ENCODE results near the gene CYYR1. TPM values are rescaled to one million over a fixed set of nuclear protein-coding genes. Genes with fewer than 3 reads are reported as not detected.

The CYYR1 gene
- total RNA-seq, 1 donor from 2014 or later, result not detected

GRCh38 chr21:26443291-26443690 is 129.8 kb downstream of the CYYR1 start:
- CTCF ChIA-PET, result no interaction called here
- POLR2A ChIA-PET, result no interaction called here
- H3K27me3 Mint-ChIP-seq, result no peaks in the 10 kb centered on the region
- H3K4me1 Mint-ChIP-seq, result no peaks in the 10 kb centered on the region
- intact Hi-C loops (cut with micrococcal nuclease), result no loop called here
- no peaks in the 10 kb centered on the region for H3K9me3 Mint-ChIP-seq
- no peak overlapping the region for H3K4me3 Mint-ChIP-seq
- no peak for ATAC-seq (ENCODE audit: low read depth)
- DNase-seq, result no peak
- H3K27ac Mint-ChIP-seq, result no peak overlapping the region
- H3K36me3 Mint-ChIP-seq (ENCODE audit: low read depth), result no peaks in the 10 kb centered on the region
- TF ChIP-seq, protein P1, sequence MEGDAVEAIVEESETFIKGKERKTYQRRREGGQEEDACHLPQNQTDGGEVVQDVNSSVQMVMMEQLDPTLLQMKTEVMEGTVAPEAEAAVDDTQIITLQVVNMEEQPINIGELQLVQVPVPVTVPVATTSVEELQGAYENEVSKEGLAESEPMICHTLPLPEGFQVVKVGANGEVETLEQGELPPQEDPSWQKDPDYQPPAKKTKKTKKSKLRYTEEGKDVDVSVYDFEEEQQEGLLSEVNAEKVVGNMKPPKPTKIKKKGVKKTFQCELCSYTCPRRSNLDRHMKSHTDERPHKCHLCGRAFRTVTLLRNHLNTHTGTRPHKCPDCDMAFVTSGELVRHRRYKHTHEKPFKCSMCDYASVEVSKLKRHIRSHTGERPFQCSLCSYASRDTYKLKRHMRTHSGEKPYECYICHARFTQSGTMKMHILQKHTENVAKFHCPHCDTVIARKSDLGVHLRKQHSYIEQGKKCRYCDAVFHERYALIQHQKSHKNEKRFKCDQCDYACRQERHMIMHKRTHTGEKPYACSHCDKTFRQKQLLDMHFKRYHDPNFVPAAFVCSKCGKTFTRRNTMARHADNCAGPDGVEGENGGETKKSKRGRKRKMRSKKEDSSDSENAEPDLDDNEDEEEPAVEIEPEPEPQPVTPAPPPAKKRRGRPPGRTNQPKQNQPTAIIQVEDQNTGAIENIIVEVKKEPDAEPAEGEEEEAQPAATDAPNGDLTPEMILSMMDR (IDR thresholded peaks at IDR 0.05), result no peak

DNA sequence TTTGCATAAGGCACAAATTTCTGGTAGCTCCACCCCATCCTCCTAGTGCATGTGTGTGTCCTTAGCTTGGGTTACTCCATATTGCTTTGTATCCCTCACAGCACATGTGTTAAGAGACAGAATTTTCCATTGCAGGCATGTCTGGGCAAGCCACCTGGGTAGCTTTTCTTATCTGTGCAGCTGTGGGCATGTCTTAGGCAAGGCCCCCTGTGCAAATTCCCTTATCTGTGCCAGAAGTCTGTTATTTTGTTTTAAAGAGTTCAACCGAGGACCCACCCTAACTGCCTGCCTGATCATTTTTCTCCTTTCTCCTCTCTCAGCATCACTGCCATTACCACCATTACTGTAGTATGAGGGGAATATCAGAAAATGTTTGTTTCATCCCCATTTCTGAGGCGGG is 131.9 kb downstream of the CYYR1 start:
- no peak for ATAC-seq (ENCODE audit: low read depth)
- ChIA-PET POLR2A (no interaction called here), CTCF (no interaction called here)
- TF ChIP-seq, protein P1 (IDR thresholded peaks at IDR 0.05), result no peak
- Mint-ChIP-seq H3K4me1 (no peaks in the 10 kb centered on the region), H3K4me3 (no peak overlapping the region), H3K27me3 (no peaks in the 10 kb centered on the region), H3K36me3 (ENCODE audit: low read depth) (no peaks in the 10 kb centered on the region), H3K9me3 (no peaks in the 10 kb centered on the region), H3K27ac (no peak overlapping the region)
- no peak for DNase-seq
- intact Hi-C loops (cut with micrococcal nuclease), result no loop called here

GRCh38 chr21:26438976-26439375 is 134.1 kb downstream of the CYYR1 start:
- Mint-ChIP-seq H3K27ac (no peak overlapping the region), H3K36me3 (ENCODE audit: low read depth) (no peaks in the 10 kb centered on the region), H3K4me3 (no peak overlapping the region), H3K4me1 (no peaks in the 10 kb centered on the region), H3K27me3 (no peaks in the 10 kb centered on the region), H3K9me3 (no peaks in the 10 kb centered on the region)
- intact Hi-C loops (cut with micrococcal nuclease), result no loop called here
- ChIA-PET POLR2A (no interaction called here), CTCF (no interaction called here)
- DNase-seq (no peak), ATAC-seq (ENCODE audit: low read depth) (no peak)
- TF ChIP-seq, protein P1 (IDR thresholded peaks at IDR 0.05), result no peak

DNA sequence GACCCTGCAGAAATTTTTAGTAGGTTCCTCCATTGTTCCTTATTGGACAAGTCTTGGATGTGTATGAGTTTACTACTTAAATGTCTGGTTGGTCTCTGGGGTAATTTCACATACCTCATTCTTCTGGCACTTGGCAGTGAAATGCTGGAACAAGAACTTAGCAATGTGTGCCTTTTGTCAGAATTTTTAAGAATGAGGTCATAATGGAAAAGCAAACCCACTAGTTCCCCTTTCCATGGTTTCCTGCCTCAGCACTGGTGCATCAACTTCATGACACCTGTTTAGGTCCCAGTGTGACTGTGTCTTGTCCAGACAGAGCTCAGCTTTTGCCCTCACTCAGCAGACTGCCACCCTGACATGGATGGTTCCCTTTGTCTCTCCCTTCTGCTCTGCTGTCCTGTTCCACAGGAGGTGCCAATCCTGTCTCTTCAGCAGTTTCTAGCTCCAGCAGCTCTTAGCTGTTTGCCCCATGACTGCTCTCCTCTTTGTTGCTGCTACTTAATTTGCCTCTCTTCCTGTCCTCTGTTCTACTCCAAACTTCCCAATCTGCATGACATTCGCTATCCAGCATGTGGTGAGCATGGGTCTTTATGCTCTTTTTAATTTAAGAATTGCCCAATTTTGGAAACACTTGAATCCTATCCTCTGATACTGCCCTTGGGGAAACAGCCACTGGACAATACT is 135.6 kb downstream of the CYYR1 start:
- no peaks in the 10 kb centered on the region for H3K27me3 Mint-ChIP-seq
- H3K36me3 Mint-ChIP-seq (ENCODE audit: low read depth), result no peaks in the 10 kb centered on the region
- ATAC-seq (ENCODE audit: low read depth) (no peak), DNase-seq (no peak)
- H3K27ac Mint-ChIP-seq, result no peak overlapping the region
- TF ChIP-seq, protein P1 (IDR thresholded peaks at IDR 0.05), result no peak
- ChIA-PET POLR2A (no interaction called here), CTCF (no interaction called here)
- H3K9me3 Mint-ChIP-seq, result no peaks in the 10 kb centered on the region
- H3K4me3 Mint-ChIP-seq, result no peak overlapping the region
- intact Hi-C loops (cut with micrococcal nuclease), result no loop called here
- H3K4me1 Mint-ChIP-seq, result no peaks in the 10 kb centered on the region

GRCh38 chr21:26433386-26433785 is 139.7 kb downstream of the CYYR1 start:
- Mint-ChIP-seq H3K4me1 (no peaks in the 10 kb centered on the region), H3K27ac (no peak overlapping the region), H3K36me3 (ENCODE audit: low read depth) (no peaks in the 10 kb centered on the region), H3K9me3 (no peaks in the 10 kb centered on the region), H3K4me3 (no peak overlapping the region), H3K27me3 (no peaks in the 10 kb centered on the region)
- TF ChIP-seq, protein P1 (IDR thresholded peaks at IDR 0.05), result no peak
- intact Hi-C loops (cut with micrococcal nuclease), result no loop called here
- no peak for ATAC-seq (ENCODE audit: low read depth)
- CTCF ChIA-PET, result no interaction called here
- POLR2A ChIA-PET, result no interaction called here
- no peak for DNase-seq

Measured in activated B cell treated with CpG ODN at 0.5 μM for 24 hours (primary cell).